H1 (cell line): ENCODE data around the gene TNS1. TPM values are rescaled to one million over a fixed set of nuclear protein-coding genes. Genes with fewer than 3 reads are reported as not detected.

Experiments used
- CTCF ChIA-PET: fragments of 300-600 bp; sonication (Branson Sonifier 250); formaldehyde crosslinking; loops from one replicate; lab custom pipeline; 2021; ENCODE audit not compliant: partially characterized antibody; lab: Charles Lee
- POLR2A ChIA-PET: fragments of 300-600 bp; sonication (Branson Sonifier 250); formaldehyde crosslinking; loops from one replicate; lab custom pipeline; 2021; ENCODE audit warnings: inconsistent platforms; ENCODE audit not compliant: partially characterized antibody; lab: Charles Lee
- DNase-seq, 2 experiments: peaks; one replicate each; pipeline versions ENCODE4 v3.0.0 to v3.0.0-alpha.2; 2010 to 2022; ENCODE audit warnings: low spot score in 2 of 2, low read depth in 1 of 2, mixed read lengths in 1 of 2
- FAIRE-seq: peaks from 2 replicates; lab custom pipeline; 2011; peaks lifted over from hg19 to GRCh38; lab: Jason Lieb, UNC
- H2AFZ ChIP-seq: 2 replicates; pipeline ENCODE4 v1.8.1; 2012; ENCODE audit warnings: low read length, inconsistent platforms
- H2AK5ac ChIP-seq: 2 replicates; pipeline ENCODE4 v1.6.1; 2013; ENCODE audit warnings: low read depth, low read length
- H2BK120ac ChIP-seq: replicated peaks from 2 replicates; pipeline ENCODE3; 2013; ENCODE audit warnings: low read depth, low read length, inconsistent platforms
- H2BK12ac ChIP-seq: 2 replicates; pipeline ENCODE4 v1.6.1; 2013; ENCODE audit warnings: low read depth, low read length
- H2BK15ac ChIP-seq: 2 replicates; pipeline ENCODE4 v1.6.1; 2013; ENCODE audit warnings: low read length
- H2BK20ac ChIP-seq: 2 replicates; pipeline ENCODE4 v1.6.1; 2013; ENCODE audit warnings: low read length
- H2BK5ac ChIP-seq: 2 replicates; pipeline ENCODE4 v1.6.1; 2013; ENCODE audit warnings: low read depth, low read length
- H3K14ac ChIP-seq: 2 replicates; pipeline ENCODE4 v1.6.1; 2013; ENCODE audit warnings: inconsistent platforms; ENCODE audit not compliant: insufficient read length
- H3K18ac ChIP-seq: 2 replicates; pipeline ENCODE4 v1.6.1; 2013; ENCODE audit warnings: low read length; ENCODE audit errors: extremely low read depth
- H3K23ac ChIP-seq: 2 replicates; pipeline ENCODE4 v1.6.1; 2013; ENCODE audit warnings: inconsistent platforms; ENCODE audit not compliant: insufficient read length
- H3K23me2 ChIP-seq: 2 replicates; pipeline ENCODE4 v1.6.1; 2013; ENCODE audit warnings: low read depth, low read length
- H3K27ac ChIP-seq: 2 replicates; pipeline ENCODE4 v1.6.1; 2011; ENCODE audit warnings: low read depth, low read length, inconsistent platforms
- H3K27me3 ChIP-seq, 4 experiments: replicated peaks in 1 of 4; 1 replicate in 1 of 4; 2 replicates in 3 of 4; pipeline versions ENCODE4 v1.6.1 to v1.8.1; 2011 to 2013; ENCODE audit warnings: low read length in 3 of 4, mild to moderate bottlenecking in 3 of 4, inconsistent platforms in 2 of 4, mixed read lengths in 2 of 4, moderate library complexity in 1 of 4; ENCODE audit not compliant: control insufficient read depth in 3 of 4, insufficient read depth in 3 of 4; ENCODE audit errors: extremely low read depth in 1 of 4
- H3K36me3 ChIP-seq, 4 experiments: 2 replicates each; pipeline versions ENCODE4 v1.6.1 to v1.8.1; 2011 to 2013; ENCODE audit warnings: mild to moderate bottlenecking in 4 of 4, low read length in 3 of 4, moderate library complexity in 2 of 4, control low read depth in 1 of 4, inconsistent platforms in 1 of 4; ENCODE audit not compliant: insufficient read depth in 4 of 4, control insufficient read depth in 2 of 4
- H3K4ac ChIP-seq: replicated peaks from 2 replicates; pipeline ENCODE3; 2013; ENCODE audit warnings: low read length, low read depth, mixed read lengths, inconsistent platforms; ENCODE audit not compliant: insufficient read length
- H3K4me1 ChIP-seq, 4 experiments: replicated peaks in 1 of 4; 1 replicate in 1 of 4; 2 replicates in 3 of 4; pipeline versions ENCODE4 v1.6.1 to v1.8.1; 2011 to 2013; ENCODE audit warnings: low read length in 3 of 4, inconsistent platforms in 2 of 4, mixed read lengths in 1 of 4; ENCODE audit not compliant: insufficient read depth in 4 of 4, control insufficient read depth in 3 of 4
- H3K4me2 ChIP-seq, 2 experiments: 2 replicates each; pipeline versions ENCODE4 v1.6.1 to v1.8.1; 2011 to 2013; ENCODE audit warnings: low read depth in 2 of 2, low read length in 2 of 2, control low read depth in 1 of 2, inconsistent platforms in 1 of 2, mild to moderate bottlenecking in 1 of 2; ENCODE audit not compliant: insufficient read depth in 1 of 2
- H3K4me3 ChIP-seq, 4 experiments: fragments of 200-600, 300-600 bp in 1 of 4; sonication (generic), shearing (Covaris generic), sonication (Bioruptor Twin) in 1 of 4; 2 replicates each; pipeline versions ENCODE4 v1.5.1 to v1.8.1; 2011 to 2016; ENCODE audit warnings: low read length in 4 of 4, low read depth in 3 of 4, control low read depth in 2 of 4, inconsistent platforms in 2 of 4, mild to moderate bottlenecking in 2 of 4, mixed read lengths in 1 of 4, moderate library complexity in 1 of 4; ENCODE audit not compliant: insufficient read depth in 2 of 4; ENCODE audit errors: extremely low read depth in 1 of 4
- H3K56ac ChIP-seq: replicated peaks from 2 replicates; pipeline ENCODE3; 2013; ENCODE audit warnings: low read depth, mild to moderate bottlenecking, mixed read lengths, low read length, inconsistent platforms; ENCODE audit not compliant: insufficient read length
- H3K79me1 ChIP-seq: 2 replicates; pipeline ENCODE4 v1.6.1; 2013; ENCODE audit warnings: low read depth, low read length, control low read depth
- H3K79me2 ChIP-seq, 2 experiments: 2 replicates each; pipeline versions ENCODE4 v1.6.1 to v1.8.1; 2012 to 2013; ENCODE audit warnings: low read length in 2 of 2, mild to moderate bottlenecking in 2 of 2, inconsistent platforms in 1 of 2; ENCODE audit not compliant: insufficient read depth in 2 of 2, control insufficient read depth in 1 of 2
- H3K9ac ChIP-seq, 4 experiments: replicated peaks in 1 of 4; 1 replicate in 1 of 4; 2 replicates in 3 of 4; pipeline versions ENCODE4 v1.6.1 to v1.8.1; 2011 to 2013; ENCODE audit warnings: low read depth in 3 of 4, low read length in 3 of 4, control low read depth in 2 of 4, mild to moderate bottlenecking in 2 of 4, moderate library complexity in 2 of 4, inconsistent platforms in 1 of 4; ENCODE audit errors: extremely low read depth in 1 of 4
- H3K9me3 ChIP-seq, 2 experiments: 2 replicates each; pipeline versions ENCODE4 v1.6.1 to v1.8.1; 2012 to 2013; ENCODE audit warnings: mild to moderate bottlenecking in 2 of 2, moderate library complexity in 2 of 2, control low read depth in 1 of 2, inconsistent platforms in 1 of 2, low read depth in 1 of 2, low read length in 1 of 2, mixed read lengths in 1 of 2; ENCODE audit not compliant: insufficient read depth in 2 of 2
- H4K20me1 ChIP-seq, 2 experiments: replicated peaks in 1 of 2; 2 replicates each; pipeline versions ENCODE3 to v1.8.1; 2011 to 2013; ENCODE audit warnings: inconsistent platforms in 2 of 2, low read length in 2 of 2, mild to moderate bottlenecking in 1 of 2; ENCODE audit not compliant: insufficient read depth in 2 of 2, control insufficient read depth in 1 of 2
- H4K5ac ChIP-seq: 2 replicates; pipeline ENCODE4 v1.6.1; 2013; ENCODE audit warnings: low read length, low read depth, mixed read lengths, inconsistent platforms; ENCODE audit not compliant: insufficient read length
- H4K8ac ChIP-seq: 2 replicates; pipeline ENCODE4 v1.8.0; 2013; ENCODE audit warnings: mild to moderate bottlenecking, moderate library complexity, low read length, inconsistent platforms; ENCODE audit not compliant: insufficient read depth; ENCODE audit errors: extremely low read depth
- H4K91ac ChIP-seq: replicated peaks from 2 replicates; pipeline ENCODE3; 2013; ENCODE audit warnings: low read length, mixed read lengths, inconsistent platforms; ENCODE audit not compliant: insufficient read length
- HDAC2 ChIP-seq, 2 experiments: fragments of 300-600 bp in 1 of 2; sonication (generic) in 1 of 2; IDR thresholded peaks; 2 replicates each; pipeline ENCODE4 v1.6.1; 2011 to 2012; ENCODE audit warnings: low read depth in 2 of 2, low read length in 2 of 2, mild to moderate bottlenecking in 2 of 2, moderate library complexity in 2 of 2, borderline replicate concordance in 1 of 2, inconsistent platforms in 1 of 2
- HDAC6 ChIP-seq: IDR thresholded peaks from one replicate; pipeline ENCODE4 v1.7.1; 2012; ENCODE audit warnings: low read depth, mild to moderate bottlenecking, inconsistent platforms, low read length, moderate library complexity
- TAF7 ChIP-seq: optimal IDR thresholded peaks from 2 replicates; pipeline ENCODE3; 2011; ENCODE audit warnings: low read depth, mild to moderate bottlenecking, inconsistent platforms, low read length, moderate library complexity, borderline replicate concordance
- TBP ChIP-seq: IDR thresholded peaks from 2 replicates; pipeline ENCODE4 v1.6.1; 2011; ENCODE audit warnings: low read depth, low read length, improper control_type of control experiment
- WGBS, 2 experiments: shearing (Covaris generic) in 1 of 2; methylation state at CpG; one replicate each; pipeline versions ENCODE4 v1.1.6 to v1.1.7; 2013 to 2015; ENCODE audit warnings: low lambda C conversion rate in 2 of 2, mixed read lengths in 2 of 2, inconsistent platforms in 1 of 2, low coverage in 1 of 2, missing lambda C conversion rate in 1 of 2; ENCODE audit not compliant: insufficient replicate concordance in 2 of 2, insufficient coverage in 1 of 2, insufficient read length in 1 of 2; ENCODE audit errors: extremely low coverage in 1 of 2, missing lambda C conversion rate in 1 of 2; 5-methylcytosine and 5-hydroxymethylcytosine counted together
- polyA plus RNA-seq, 7 experiments: library from polyadenylated mRNA; depleted of rRNA in 3 of 7; stranded (reverse) in 5 of 7; unstranded in 2 of 7; fragments of >200 nt in 5 of 7; fragments of 200-250 nt in 2 of 7; gene quantifications; 1 replicate in 5 of 7; 2 replicates in 1 of 7; 4 replicates in 1 of 7; pipeline versions ENCODE4 v1.2.1 to v1.2.3, GENCODE V29; 2011 to 2013; ENCODE audit warnings: missing spikeins in 2 of 7, mixed read lengths in 2 of 7
- total RNA-seq: library from RNA; stranded (reverse); fragmentation: NEBNext Ultra II Directional; extraction: Animal tissue kit (Norgen Biotek cat#: 25700); gene quantifications from 2 replicates; pipeline ENCODE4 v1.2.1, GENCODE V29; 2021

TNS1 gene
- total and polyA plus RNA-seq, 2 of the 8 experiments (the other 6 are each of a cell fraction or from before 2014, with no cell fraction given) = 1.5 to 5.1 TPM

DNA sequence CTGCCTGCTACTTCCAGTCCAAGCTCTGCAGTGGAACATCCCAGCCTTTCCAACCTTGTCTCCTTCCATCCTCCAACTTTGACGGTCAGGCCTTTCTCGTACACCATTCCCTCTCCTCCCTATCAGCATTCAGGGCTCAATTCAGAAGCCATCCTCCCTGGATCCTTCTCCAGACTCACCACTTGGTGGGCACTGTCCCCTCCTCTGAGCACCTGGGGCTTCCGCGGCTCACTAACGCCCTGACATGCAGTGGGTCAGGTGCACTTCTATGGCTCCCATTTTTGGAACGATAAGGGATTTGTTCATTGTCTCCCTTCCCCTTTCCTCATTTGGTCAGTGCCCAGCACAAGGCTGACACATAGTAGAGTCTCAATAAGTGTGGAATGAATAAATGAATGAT, 56.7 kb downstream of the TNS1 start:
- H4K5ac ChIP-seq = no peak overlapping the region
- no peak overlapping the region for H2BK12ac ChIP-seq
- no peak overlapping the region for H3K4ac ChIP-seq
- H2BK20ac ChIP-seq = no peak overlapping the region
- H3K18ac ChIP-seq = no peak overlapping the region
- H3K79me1 ChIP-seq = no peaks in the 10 kb centered on the region; the same call in 1 of the 2 replicates
- no peaks in the 10 kb centered on the region for H4K20me1 ChIP-seq
- CTCF ChIA-PET = interaction anchor here (0.7 to 22.2 kb wide), 15 partner anchors 10 to 1129 kb away, joined by 3 to 480 read pairs (median 5); no protein-coding TSS in a partner anchor
- no peak overlapping the region for H2BK15ac ChIP-seq
- H3K9me3 ChIP-seq = no peaks in the 10 kb centered on the region
- 87% methylated on average over 5 of the region's 6 CpGs; no CpG with 5 or more reads in 1 of the 2 experiments for WGBS, 2 experiments
- no peak overlapping the region for H2BK120ac ChIP-seq
- no peaks in the 10 kb centered on the region; a peak in 1 of 7 replicates for H3K27me3 ChIP-seq
- no peaks in the 10 kb centered on the region; the same call in 1 of the 2 replicates for H3K23me2 ChIP-seq
- no peaks in the 10 kb centered on the region for H3K79me2 ChIP-seq
- no peak overlapping the region for H2AFZ ChIP-seq
- no peak for DNase-seq
- H2BK5ac ChIP-seq = no peak overlapping the region
- H3K27ac ChIP-seq = no peak overlapping the region
- no peak overlapping the region for H3K56ac ChIP-seq
- TF ChIP-seq HDAC6 (no peak), TAF7 (no peak), TBP (no peak), HDAC2 (IDR thresholded peaks at IDR 0.05; ENCODE audit: borderline replicate concordance in 1 of 2, low read depth in 2 of 2, low read length in 2 of 2) (no peak)
- no peak overlapping the region for H3K4me3 ChIP-seq
- H3K4me1 ChIP-seq = peaks cover 6 to 24% (median 9%) of the 10 kb centered on the region in 4 experiments
- no peak overlapping the region; the same call in 1 of the 2 replicates for H4K8ac ChIP-seq
- no peaks in the 10 kb centered on the region for H3K36me3 ChIP-seq
- H4K91ac ChIP-seq = no peak overlapping the region
- H3K9ac ChIP-seq = no peak overlapping the region
- POLR2A ChIA-PET = interaction anchor here (1.2 kb wide), 1 partner anchor 11 kb away, joined by 3 read pairs; no protein-coding TSS in a partner anchor
- H2AK5ac ChIP-seq = no peak overlapping the region
- no peak overlapping the region for H3K4me2 ChIP-seq
- no peak overlapping the region for H3K23ac ChIP-seq
- FAIRE-seq = no peak
- H3K14ac ChIP-seq = no peak overlapping the region
